Activated CD4-positive, alpha-beta T cell treated with anti-CD3 and anti-CD28 coated beads, Interleukin-2, amount 10 ng/mL, durations not matched to agents 24 days and 14 days (primary cell): ENCODE measurements around the gene NEGR1. TPM values are rescaled to one million over a fixed set of nuclear protein-coding genes. Genes with fewer than 3 reads are reported as not detected.

Source experiments
- DNase-seq: peaks from one replicate; pipeline ENCODE4 v3.0.0; 2022
- H3K27ac Mint-ChIP-seq: one replicate; pipeline ENCODE4 v1.8.0; 2022; ENCODE audit warnings: mild to moderate bottlenecking, mixed read lengths
- H3K27me3 Mint-ChIP-seq: one replicate; pipeline ENCODE4 v1.8.0; 2022; ENCODE audit warnings: mixed read lengths
- H3K36me3 Mint-ChIP-seq: one replicate; pipeline ENCODE4 v1.8.0; 2022; ENCODE audit warnings: low read depth, mild to moderate bottlenecking, mixed read lengths
- H3K4me1 Mint-ChIP-seq: one replicate; pipeline ENCODE4 v1.8.0; 2021; ENCODE audit warnings: mixed read lengths
- H3K4me3 Mint-ChIP-seq: one replicate; pipeline ENCODE4 v1.8.0; 2022; ENCODE audit warnings: mild to moderate bottlenecking, moderate library complexity, mixed read lengths
- H3K9me3 Mint-ChIP-seq: one replicate; pipeline ENCODE4 v1.8.0; 2021; ENCODE audit warnings: mixed read lengths
- intact Hi-C: fragments of 100-400 bp; cut with micrococcal nuclease; formaldehyde crosslinking; loops from one replicate; pipeline ENCODE4 v1.15.1; 2023
- total RNA-seq: library from RNA; stranded (reverse); gene quantifications from 2 replicates; pipeline ENCODE4 v1.2.3, GENCODE V29; 2022

The NEGR1 gene
- total RNA-seq, 1 donor from 2014 or later = not detected

DNA sequence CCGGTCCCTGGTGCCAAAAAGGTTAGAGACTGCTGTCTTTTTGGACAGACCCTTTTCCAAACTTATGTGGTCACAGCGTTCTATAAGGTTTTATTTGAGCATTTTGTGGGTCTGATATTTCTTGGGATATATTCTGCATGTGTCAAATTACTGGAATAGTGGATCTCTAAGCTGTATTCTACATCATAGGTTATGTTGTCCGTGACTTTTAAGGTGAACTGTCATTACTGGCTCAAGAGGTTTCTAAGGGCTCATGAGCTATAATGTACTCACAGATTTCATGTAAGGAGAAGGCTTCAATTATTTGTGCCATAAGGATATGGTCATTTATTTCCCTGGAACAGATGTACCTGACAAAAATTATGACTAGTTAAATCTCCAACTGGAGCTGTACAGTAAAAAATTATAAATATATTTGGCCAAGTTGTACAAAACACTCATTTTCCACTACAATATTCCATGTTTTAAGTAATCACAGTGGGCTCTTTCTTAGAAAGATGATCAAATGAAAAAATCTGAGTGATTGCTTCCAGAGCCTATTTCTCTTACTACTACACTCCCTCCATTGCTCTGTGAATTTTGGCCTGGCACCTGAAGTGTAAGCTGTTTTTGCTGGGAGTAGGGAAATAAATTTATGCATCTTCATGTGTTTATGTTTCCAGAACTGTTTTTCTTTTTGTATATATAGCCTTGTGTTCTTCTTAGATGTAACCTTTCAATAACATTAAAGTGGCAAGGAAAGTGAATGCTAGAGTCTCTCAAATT, 663.4 kb downstream of the NEGR1 start:
- no peak overlapping the region for H3K4me3 Mint-ChIP-seq

DNA sequence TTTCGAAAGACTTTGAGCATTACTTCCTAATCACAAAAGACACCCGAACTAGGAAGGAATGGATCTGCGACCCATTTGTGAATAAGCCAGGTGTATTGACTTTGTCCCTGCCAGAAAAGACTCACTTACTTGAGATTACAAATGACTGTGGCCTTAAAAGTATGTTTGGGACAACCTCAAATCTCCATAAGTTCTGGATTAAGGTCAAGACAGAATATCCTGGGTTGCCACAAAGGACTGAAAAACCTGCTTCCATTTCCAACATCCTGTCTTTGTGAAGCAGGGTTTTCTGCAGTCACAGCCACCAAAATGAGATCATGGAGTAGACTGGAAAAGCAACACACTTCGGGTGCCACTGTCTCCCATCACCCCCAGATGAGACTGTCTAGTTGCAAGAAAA, 664.1 kb downstream of the NEGR1 start:
- no peak overlapping the region for H3K27ac Mint-ChIP-seq
- H3K36me3 Mint-ChIP-seq = no peaks in the 10 kb centered on the region
- H3K9me3 Mint-ChIP-seq = no peaks in the 10 kb centered on the region
- intact Hi-C loops = no loop called here
- no peaks in the 10 kb centered on the region for H3K4me1 Mint-ChIP-seq
- DNase-seq = no peak
- no peak overlapping the region for H3K4me3 Mint-ChIP-seq
- H3K27me3 Mint-ChIP-seq = no peaks in the 10 kb centered on the region

More for the DNA sequence above, 663.4 kb downstream of the NEGR1 start:
- Mint-ChIP-seq H3K27me3 (no peaks in the 10 kb centered on the region), H3K27ac (no peak overlapping the region), H3K4me1 (no peaks in the 10 kb centered on the region), H3K9me3 (no peaks in the 10 kb centered on the region), H3K36me3 (no peaks in the 10 kb centered on the region)
- intact Hi-C loops = no loop called here
- no peak for DNase-seq

DNA sequence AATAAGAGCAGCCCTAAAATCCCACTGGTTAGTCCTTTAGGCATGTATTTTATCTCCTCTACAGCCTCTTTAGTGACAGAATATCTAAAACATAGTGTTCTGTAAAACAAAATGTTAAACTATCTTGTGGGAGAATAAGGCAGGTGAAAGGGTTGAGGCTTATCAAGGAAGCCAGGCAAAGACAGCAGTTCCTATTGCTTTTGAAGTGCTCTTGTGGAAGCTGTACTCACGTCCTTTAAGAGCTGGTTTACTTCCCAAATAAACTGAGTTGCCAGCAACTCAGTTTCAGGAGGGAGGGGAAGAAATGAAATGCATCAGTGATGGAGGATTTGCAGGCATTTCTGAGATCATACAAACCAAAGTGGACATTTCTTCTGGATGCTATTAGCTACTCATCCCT, 671.9 kb downstream of the NEGR1 start:
- Mint-ChIP-seq H3K9me3 (no peaks in the 10 kb centered on the region), H3K4me3 (no peak overlapping the region), H3K4me1 (no peaks in the 10 kb centered on the region), H3K27ac (no peak overlapping the region), H3K27me3 (no peaks in the 10 kb centered on the region), H3K36me3 (no peaks in the 10 kb centered on the region)
- no peak for DNase-seq
- intact Hi-C loops = no loop called here

DNA sequence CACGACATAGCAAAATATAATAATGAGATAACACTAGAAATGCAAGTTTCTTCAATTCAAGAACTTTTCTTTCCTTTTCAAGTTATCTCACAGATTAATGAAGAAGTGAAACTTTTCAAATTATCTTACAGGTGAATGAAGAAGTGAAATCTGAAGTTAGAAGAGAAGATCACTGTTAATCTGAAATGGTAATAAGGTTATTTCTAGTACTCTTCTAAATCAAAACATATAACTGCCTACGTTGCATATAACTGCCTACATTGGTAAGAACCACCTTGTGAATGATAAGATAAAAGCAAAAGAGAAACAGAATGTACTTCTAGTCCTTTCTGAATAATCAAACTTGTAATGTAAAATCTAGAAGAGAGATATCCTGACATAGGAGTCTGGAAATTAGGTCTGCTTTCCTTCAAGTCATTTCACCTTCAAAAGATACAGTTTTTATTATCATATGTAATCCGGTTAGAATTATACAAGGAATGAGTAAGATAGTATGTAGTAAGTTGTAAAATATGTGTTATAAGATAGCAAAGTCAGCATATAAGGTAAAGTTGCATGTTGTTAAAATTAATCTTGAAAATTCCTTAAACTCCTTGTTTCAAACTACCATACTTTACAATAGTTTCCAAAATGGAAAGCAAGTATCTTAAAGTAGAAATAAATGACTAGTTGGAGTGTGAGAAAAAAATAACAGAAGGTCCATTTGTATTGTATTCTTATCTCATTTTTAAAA, 679.1 kb downstream of the NEGR1 start:
- DNase-seq = no peak
- H3K4me3 Mint-ChIP-seq = no peak overlapping the region
- no peaks in the 10 kb centered on the region for H3K4me1 Mint-ChIP-seq
- no peaks in the 10 kb centered on the region for H3K36me3 Mint-ChIP-seq
- no peaks in the 10 kb centered on the region for H3K27me3 Mint-ChIP-seq
- H3K27ac Mint-ChIP-seq = no peak overlapping the region
- intact Hi-C loops = no loop called here
- peaks cover 3% of the 10 kb centered on the region for H3K9me3 Mint-ChIP-seq

DNA sequence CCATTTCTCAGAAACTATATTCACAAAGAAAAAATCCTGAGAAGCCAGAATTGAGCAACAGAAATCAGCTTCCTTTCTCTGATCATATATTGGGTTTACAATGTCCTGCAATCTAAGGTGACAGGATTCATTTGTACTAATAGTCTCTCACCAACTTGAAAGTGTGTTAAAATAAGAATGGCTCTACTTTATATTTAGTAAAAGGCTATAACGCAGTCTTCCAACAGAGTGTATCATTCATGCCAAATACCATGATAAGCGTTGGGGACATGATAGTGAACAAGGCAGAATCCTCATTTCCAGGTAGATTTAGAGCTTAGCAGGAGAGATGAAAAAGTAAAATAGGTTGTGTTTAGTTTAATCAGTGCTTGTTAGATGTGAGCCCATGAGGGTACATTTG, 682.3 kb downstream of the NEGR1 start:
- intact Hi-C loops = no loop called here
- H3K4me1 Mint-ChIP-seq = no peaks in the 10 kb centered on the region
- H3K36me3 Mint-ChIP-seq = no peaks in the 10 kb centered on the region
- H3K27ac Mint-ChIP-seq = no peak overlapping the region
- no peak for DNase-seq
- peaks cover under 1% of the 10 kb centered on the region for H3K9me3 Mint-ChIP-seq
- H3K27me3 Mint-ChIP-seq = no peaks in the 10 kb centered on the region
- no peak overlapping the region for H3K4me3 Mint-ChIP-seq

DNA sequence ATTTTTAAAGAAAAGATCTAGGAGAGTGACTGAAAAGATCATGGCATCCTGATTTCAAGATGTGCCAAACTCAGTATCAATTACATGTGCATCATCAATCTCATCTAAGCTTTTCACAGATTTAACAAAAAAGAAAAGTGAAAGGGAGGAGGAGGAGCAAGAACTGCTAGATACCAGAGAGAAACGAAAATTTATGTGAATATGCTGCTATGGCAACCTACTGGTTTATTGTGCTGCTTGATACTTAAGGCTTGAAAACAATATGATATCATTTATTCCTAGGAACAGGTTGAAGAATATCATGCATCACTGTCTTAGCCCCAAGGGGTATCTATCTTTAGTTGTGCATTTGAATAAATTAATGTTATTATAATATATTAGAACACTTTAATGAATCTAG, 683.0 kb downstream of the NEGR1 start:
- Mint-ChIP-seq H3K27ac (no peak overlapping the region), H3K27me3 (no peaks in the 10 kb centered on the region), H3K9me3 (no peaks in the 10 kb centered on the region), H3K36me3 (no peaks in the 10 kb centered on the region), H3K4me3 (no peak overlapping the region), H3K4me1 (no peaks in the 10 kb centered on the region)
- no peak for DNase-seq
- intact Hi-C loops = no loop called here

DNA sequence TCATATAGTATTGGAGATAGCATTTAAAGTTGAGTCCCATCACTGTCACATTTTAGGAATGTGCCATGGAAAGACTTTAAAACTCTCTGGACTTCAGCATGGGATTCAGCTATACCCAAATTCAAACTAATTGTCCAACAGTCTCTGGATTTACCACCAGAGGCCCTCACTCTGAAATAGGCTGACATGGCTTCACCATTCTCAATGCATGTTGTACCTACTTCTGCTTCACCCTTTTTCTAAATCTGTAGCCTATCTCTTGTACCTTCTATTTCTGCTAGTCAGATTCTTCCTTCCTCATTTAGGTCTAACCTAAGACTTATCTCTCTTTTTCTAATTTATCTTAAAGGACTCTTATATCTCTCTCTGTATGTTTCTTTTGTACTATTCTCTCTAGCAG, 688.8 kb downstream of the NEGR1 start:
- Mint-ChIP-seq H3K27ac (no peak overlapping the region), H3K36me3 (no peaks in the 10 kb centered on the region), H3K9me3 (no peaks in the 10 kb centered on the region), H3K4me1 (no peaks in the 10 kb centered on the region), H3K4me3 (no peak overlapping the region), H3K27me3 (no peaks in the 10 kb centered on the region)
- intact Hi-C loops = no loop called here
- DNase-seq = no peak

DNA sequence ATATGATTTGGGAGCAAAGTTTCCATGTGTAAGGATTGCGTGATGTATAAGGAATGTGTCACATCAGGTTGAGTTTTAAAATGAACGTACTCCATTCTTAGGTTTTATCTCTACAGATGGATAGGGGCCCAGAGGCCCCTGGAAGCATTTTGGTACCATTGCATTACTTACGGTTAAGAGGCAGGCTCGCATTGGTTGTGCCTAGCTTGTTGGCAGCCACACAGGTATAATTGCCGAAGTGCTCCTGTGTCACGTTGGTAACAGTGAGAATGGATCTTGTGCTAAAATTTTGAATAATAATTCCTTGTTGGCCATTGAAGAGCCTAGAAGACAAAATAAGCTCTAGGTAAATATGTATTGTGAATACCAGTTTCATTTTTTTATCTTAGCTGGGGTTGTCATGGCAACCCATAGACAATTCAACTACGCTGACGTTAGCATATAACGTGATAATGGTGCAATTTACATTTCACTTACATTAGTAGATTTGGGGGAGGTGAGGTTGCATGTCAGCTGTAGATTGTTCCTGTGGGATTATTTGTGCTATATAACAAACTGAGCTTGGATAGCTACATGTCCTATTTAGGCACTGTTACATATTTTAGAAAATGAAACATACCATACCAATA, 689.6 kb downstream of the NEGR1 start:
- no peaks in the 10 kb centered on the region for H3K9me3 Mint-ChIP-seq
- no peak for DNase-seq
- intact Hi-C loops = no loop called here
- H3K4me3 Mint-ChIP-seq = no peak overlapping the region
- H3K36me3 Mint-ChIP-seq = no peaks in the 10 kb centered on the region
- H3K27me3 Mint-ChIP-seq = no peaks in the 10 kb centered on the region
- no peak overlapping the region for H3K27ac Mint-ChIP-seq
- no peaks in the 10 kb centered on the region for H3K4me1 Mint-ChIP-seq

DNA sequence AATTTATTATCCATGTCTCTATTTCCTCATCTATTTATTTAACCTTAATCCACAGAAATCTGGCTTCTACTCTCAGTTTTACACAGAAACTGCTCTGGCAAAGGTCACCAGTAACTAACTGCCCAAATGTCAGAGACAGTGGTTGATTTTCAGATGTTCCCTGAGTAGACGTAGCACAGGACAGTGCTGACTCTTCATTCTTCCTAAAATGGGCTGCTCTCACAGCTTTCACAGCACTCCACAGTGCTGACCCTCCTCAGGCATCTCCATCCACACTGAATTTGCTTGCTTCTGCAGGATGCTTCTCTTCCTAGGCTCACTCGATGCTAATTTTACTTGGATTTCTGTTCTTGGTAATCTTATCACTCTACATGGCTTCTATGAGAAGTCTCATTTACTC, 693.3 kb downstream of the NEGR1 start:
- no peak for DNase-seq
- H3K27me3 Mint-ChIP-seq = no peaks in the 10 kb centered on the region
- no peaks in the 10 kb centered on the region for H3K9me3 Mint-ChIP-seq
- no peak overlapping the region for H3K27ac Mint-ChIP-seq
- no peak overlapping the region for H3K4me3 Mint-ChIP-seq
- H3K36me3 Mint-ChIP-seq = no peaks in the 10 kb centered on the region
- H3K4me1 Mint-ChIP-seq = no peaks in the 10 kb centered on the region
- intact Hi-C loops = no loop called here

DNA sequence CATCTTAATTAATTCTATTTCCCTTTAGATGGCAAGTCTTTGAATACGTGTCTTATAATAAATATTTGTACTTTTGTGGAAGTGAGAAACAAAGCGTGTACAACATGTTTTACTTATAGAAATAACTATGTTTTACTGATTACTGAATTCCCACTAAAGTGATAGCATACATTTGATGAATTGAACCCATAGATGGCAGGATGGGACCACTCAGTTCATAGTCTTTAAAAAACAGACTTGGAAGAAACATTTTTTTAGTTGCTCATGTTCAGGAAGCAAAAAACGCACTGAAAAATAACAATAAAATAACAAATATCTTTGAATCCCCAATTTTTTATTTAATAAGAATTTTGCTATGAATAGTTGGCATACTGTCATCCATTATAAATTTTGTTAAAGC, 694.4 kb downstream of the NEGR1 start:
- H3K36me3 Mint-ChIP-seq = no peaks in the 10 kb centered on the region
- DNase-seq = no peak
- intact Hi-C loops = no loop called here
- H3K27me3 Mint-ChIP-seq = no peaks in the 10 kb centered on the region
- no peak overlapping the region for H3K4me3 Mint-ChIP-seq
- no peaks in the 10 kb centered on the region for H3K9me3 Mint-ChIP-seq
- H3K4me1 Mint-ChIP-seq = no peaks in the 10 kb centered on the region
- no peak overlapping the region for H3K27ac Mint-ChIP-seq

DNA sequence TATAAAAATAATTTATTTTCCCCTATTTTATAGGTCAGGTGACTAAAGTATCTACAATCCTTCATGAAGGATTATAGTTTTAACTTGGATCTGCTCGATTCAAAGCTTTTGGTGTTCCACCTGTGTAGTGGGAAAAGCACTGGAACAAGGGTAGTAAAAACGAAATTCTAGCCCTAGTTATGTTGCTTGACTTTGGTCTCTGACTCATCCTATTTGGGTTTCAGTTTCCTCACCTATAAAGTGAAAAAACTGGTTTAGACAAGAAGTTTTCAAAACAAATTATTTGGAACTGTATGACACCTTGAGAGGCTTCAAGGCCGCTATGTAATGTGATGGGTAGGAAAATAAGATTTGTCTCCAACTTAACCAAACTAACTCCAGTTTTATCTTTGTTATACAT, 696.3 kb downstream of the NEGR1 start:
- Mint-ChIP-seq H3K4me1 (no peaks in the 10 kb centered on the region), H3K4me3 (no peak overlapping the region), H3K9me3 (no peaks in the 10 kb centered on the region), H3K27me3 (no peaks in the 10 kb centered on the region), H3K36me3 (no peaks in the 10 kb centered on the region), H3K27ac (no peak overlapping the region)
- no peak for DNase-seq
- intact Hi-C loops = no loop called here

DNA sequence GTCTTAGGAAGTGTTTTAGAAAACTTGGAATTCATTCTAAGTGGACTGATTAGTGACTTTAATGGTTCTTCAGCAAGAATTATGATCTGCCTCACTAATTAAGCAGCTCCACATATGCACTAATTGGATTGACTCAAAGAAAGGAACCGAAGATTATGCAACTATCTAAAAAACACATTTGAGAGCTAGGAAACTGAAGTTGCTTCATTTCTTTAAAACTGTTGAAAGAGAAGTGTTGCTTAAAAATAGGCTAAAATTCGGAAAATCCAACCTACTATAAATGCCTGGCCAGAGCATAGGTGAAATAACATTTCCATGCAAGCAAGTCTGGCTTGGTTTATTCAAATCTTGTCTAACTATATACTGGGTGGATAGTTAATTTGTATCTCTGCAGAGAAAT, 698.6 kb downstream of the NEGR1 start:
- DNase-seq = no peak
- Mint-ChIP-seq H3K27ac (no peak overlapping the region), H3K27me3 (no peaks in the 10 kb centered on the region), H3K4me3 (no peak overlapping the region), H3K9me3 (no peaks in the 10 kb centered on the region), H3K36me3 (no peaks in the 10 kb centered on the region), H3K4me1 (no peaks in the 10 kb centered on the region)
- intact Hi-C loops = no loop called here

DNA sequence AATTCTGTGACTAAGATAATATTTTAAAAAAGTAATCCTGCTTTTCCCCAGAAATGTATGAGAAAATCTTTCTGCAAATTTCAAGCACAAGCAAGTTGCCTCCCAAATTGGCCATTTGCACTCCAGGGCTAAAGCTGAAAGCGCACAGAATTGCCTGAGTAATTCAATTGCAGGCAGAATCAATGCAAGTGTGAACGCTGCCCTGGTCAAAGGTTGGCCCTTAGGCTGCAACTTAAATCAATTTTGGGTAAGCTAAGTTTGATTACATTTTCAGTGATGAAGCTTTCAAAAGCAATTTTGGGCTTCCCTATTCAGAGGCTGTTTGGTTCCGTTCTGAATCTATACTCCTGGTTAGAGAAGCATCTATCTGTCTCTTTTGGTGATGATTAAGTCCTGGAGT, 699.7 kb downstream of the NEGR1 start:
- no peaks in the 10 kb centered on the region for H3K9me3 Mint-ChIP-seq
- intact Hi-C loops = no loop called here
- H3K36me3 Mint-ChIP-seq = no peaks in the 10 kb centered on the region
- no peaks in the 10 kb centered on the region for H3K4me1 Mint-ChIP-seq
- DNase-seq = no peak
- no peaks in the 10 kb centered on the region for H3K27me3 Mint-ChIP-seq
- no peak overlapping the region for H3K27ac Mint-ChIP-seq
- H3K4me3 Mint-ChIP-seq = no peak overlapping the region

DNA sequence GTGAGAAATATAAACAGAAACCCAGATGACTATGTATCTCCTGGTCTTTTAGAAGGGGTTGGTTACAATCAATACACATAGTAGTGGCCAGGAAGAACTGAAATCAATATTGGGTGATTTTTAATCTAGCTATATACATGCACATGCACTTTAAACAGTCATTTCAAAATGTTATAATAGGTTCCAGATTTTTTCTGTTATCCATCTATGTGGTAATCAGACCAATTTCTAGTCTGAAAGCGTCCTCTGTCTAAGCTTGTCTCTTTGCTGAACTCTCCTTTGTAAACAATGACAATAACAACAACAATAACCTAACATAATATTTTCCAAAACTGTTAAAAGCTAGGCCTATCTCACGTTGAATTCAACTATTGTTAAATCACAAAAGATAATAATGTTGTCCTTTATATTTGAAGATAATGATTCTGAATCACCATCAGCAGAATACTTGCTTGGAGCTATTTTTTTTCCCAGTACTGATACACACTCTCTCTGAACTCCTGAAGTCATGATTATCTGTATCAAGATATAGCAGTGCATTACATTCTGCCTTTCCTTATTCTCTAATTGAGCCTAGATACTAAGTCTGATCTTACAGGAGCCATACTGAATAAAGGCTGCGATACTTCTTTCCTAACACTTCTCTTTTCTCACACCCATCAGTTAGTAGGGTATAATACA, 704.7 kb downstream of the NEGR1 start:
- no peak overlapping the region for H3K27ac Mint-ChIP-seq
- intact Hi-C loops = no loop called here
- H3K27me3 Mint-ChIP-seq = no peaks in the 10 kb centered on the region
- H3K36me3 Mint-ChIP-seq = no peaks in the 10 kb centered on the region
- H3K9me3 Mint-ChIP-seq = no peaks in the 10 kb centered on the region
- no peak overlapping the region for H3K4me3 Mint-ChIP-seq
- no peaks in the 10 kb centered on the region for H3K4me1 Mint-ChIP-seq
- no peak for DNase-seq
